Adrenal gland (tissue), 12 donors: ENCODE results near the gene PHETA1. TPM values are rescaled to one million over a fixed set of nuclear protein-coding genes. Genes with fewer than 3 reads are reported as not detected.
A peak's percentile ranks its signal among the peaks of the same experiment; 100 is the strongest.
"Not testable (repeated sequence)": the region's sequence is repeated elsewhere in the genome, so short reads cannot be mapped to it uniquely, and the experiment has no call there.

Experiments
- DNase-seq, 7 donors: peaks; one replicate each; pipeline ENCODE4 v3.0.0-alpha.2; 2019 to 2020
- H3K27ac ChIP-seq, 5 donors: fragments of 200-600 bp; sonication (generic) in 4 of 5; 1 replicate in 3 of 5; 2 replicates in 2 of 5; pipeline versions ENCODE4 v1.5.1 to v1.8.0; 2016 to 2020; ENCODE audit warnings: mild to moderate bottlenecking in 1 of 5
- H3K27me3 ChIP-seq: fragments of 200-600 bp; 2 replicates; pipeline ENCODE4 v1.8.0; 2021
- H3K36me3 ChIP-seq, 2 donors: fragments of 200-600 bp; replicated peaks in 1 of 2; 1 replicate in 1 of 2; 2 replicates in 1 of 2; pipeline versions ENCODE4 v1.5.1 to v1.8.0; 2018 to 2022
- H3K4me1 ChIP-seq, 2 donors: fragments of 200-600 bp; replicated peaks in 1 of 2; 1 replicate in 1 of 2; 2 replicates in 1 of 2; pipeline versions ENCODE4 v1.5.1 to v1.8.0; 2018 to 2021
- H3K4me3 ChIP-seq, 4 donors: fragments of 200-600 bp; sonication (generic) in 3 of 4; one replicate each; pipeline ENCODE4 v1.5.1; 2016 to 2018
- H3K9me3 ChIP-seq, 3 donors: fragments of 200-600 bp; sonication (generic) in 1 of 3; replicated peaks in 1 of 3; 1 replicate in 2 of 3; 2 replicates in 1 of 3; pipeline versions ENCODE4 v1.5.1 to v1.8.0; 2016 to 2021
- POLR2A ChIP-seq, 2 donors: fragments of 450-650 bp; IDR thresholded peaks; one replicate each; pipeline ENCODE4 v1.6.1; 2017; ENCODE audit warnings: antibody characterized with exemption in 2 of 2, mild to moderate bottlenecking in 2 of 2, moderate library complexity in 1 of 2
- WGBS, 4 donors: extraction: QIAGEN DNeasy Blood & Tissue Kit in 2 of 4; methylation state at CpG; one replicate each; pipeline versions ENCODE4 v1.1.5 to v1.1.7; 2013 to 2017; 5-methylcytosine and 5-hydroxymethylcytosine counted together
- intact Hi-C, 2 donors: fragments of 100-400 bp; cut with DNase I; formaldehyde crosslinking; loops; one replicate each; pipeline versions ENCODE4 v1.14.1 to v1.15.0; 2022 to 2023
- polyA plus RNA-seq, 3 donors: library from polyadenylated mRNA; stranded (reverse); fragments of 200-250 nt in 2 of 3; fragments of 350-450 nt in 1 of 3; fragmentation: Illumina TruSeq in 1 of 3; extraction: RNeasy Lipid Tissue Mini Kit (QIAGEN cat#74804) in 1 of 3; gene quantifications; one replicate each; pipeline ENCODE4 v1.2.3, GENCODE V29; 2013 to 2014
- total RNA-seq, 9 donors: library from RNA; depleted of rRNA in 4 of 9; stranded (reverse); fragments of >200 nt in 4 of 9; fragments of 120-200 nt in 1 of 9; fragmentation: NEBNext Ultra II Directional in 1 of 9; extraction: Animal tissue kit (Norgen Biotek cat#: 25700) in 1 of 9; gene quantifications; one replicate each; pipeline versions ENCODE4 v1.1.0 to v1.2.4, GENCODE V29; 2013 to 2023
- TF ChIP-seq, protein P1 (sequence below), 6 experiments: fragments of 450-650 bp in 4 of 6; fragments of 200-600 bp in 2 of 6; sonication (generic) in 1 of 6; IDR thresholded peaks; 1 replicate in 5 of 6; 2 replicates in 1 of 6; pipeline versions ENCODE4 v1.5.1 to v1.8.0; 2016 to 2021; ENCODE audit warnings: antibody characterized with exemption in 6 of 6, mild to moderate bottlenecking in 2 of 6, moderate library complexity in 1 of 6
- donor health status: healthy with polysubstance abuse.
- donor health status: Bipolar disorder and iron deficiency.
- donor health status: DM: yes; HTN: yes; CAD: no.
- donor health status: DM: no; HTN: no; CAD: no.
- donor health status: DM: no; HTN: no; CAD: no.
- donor health status: DM: yes; HTN: yes; CAD: no.

Gene PHETA1
- total and polyA plus RNA-seq, 12 donors: 3.6 to 37.4 (median 20.1) TPM

GRCh38 chr12:111335811-111336210, 33.1 kb downstream of the PHETA1 start:
- no peak overlapping the region for H3K4me3 ChIP-seq
- DNase-seq: no peak
- WGBS, 4 donors: 60 to 62% (median 62%) methylated on average over 7 of the region's 7 CpGs

DNA sequence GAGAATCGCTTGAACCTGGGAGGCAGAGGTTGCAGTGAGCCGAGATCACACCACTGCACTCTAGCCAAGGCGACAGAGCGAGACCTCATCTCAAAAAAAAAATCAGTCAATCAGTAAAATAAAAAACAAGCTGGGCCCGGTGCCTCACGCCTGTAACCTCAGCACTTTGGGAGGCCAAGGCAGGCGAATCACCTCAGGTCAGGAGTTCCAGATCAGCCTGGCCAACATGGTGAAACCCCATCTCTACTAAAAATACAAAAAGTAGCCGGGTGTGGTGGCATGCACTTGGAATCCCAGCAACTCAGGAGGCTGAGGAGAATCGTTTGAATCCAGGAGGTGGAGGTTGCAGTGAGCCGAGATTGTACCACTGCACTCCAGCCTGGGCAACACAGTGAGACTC, 33.6 kb downstream of the PHETA1 start:
- not testable (repeated sequence) for H3K27me3 ChIP-seq, H3K9me3 ChIP-seq, H3K4me1 ChIP-seq, H3K36me3 ChIP-seq, H3K4me3 ChIP-seq, H3K27ac ChIP-seq, DNase-seq
- WGBS, 4 donors: 84 to 88% (median 87%) methylated on average over 10 of the region's 10 CpGs
- intact Hi-C loops: loop anchor here in 1 of 2 donors (5.0 kb wide), 1 partner anchor 57 kb away; no protein-coding TSS in a partner anchor

More at GRCh38 chr12:111335811-111336210, 33.1 kb downstream of the PHETA1 start:
- Histone ChIP-seq H3K27ac (no peak overlapping the region), H3K9me3 (no peaks in the 10 kb centered on the region), H3K27me3 (no peaks in the 10 kb centered on the region), H3K4me1 (no peaks in the 10 kb centered on the region), H3K36me3 (no peaks in the 10 kb centered on the region)
- intact Hi-C loops: loop anchor here in 1 of 2 donors (5.0 kb wide), 1 partner anchor 56 kb away; no protein-coding TSS in a partner anchor
- no peak for TF ChIP-seq POLR2A (IDR thresholded peaks at IDR 0.05)
- TF ChIP-seq, protein P1, sequence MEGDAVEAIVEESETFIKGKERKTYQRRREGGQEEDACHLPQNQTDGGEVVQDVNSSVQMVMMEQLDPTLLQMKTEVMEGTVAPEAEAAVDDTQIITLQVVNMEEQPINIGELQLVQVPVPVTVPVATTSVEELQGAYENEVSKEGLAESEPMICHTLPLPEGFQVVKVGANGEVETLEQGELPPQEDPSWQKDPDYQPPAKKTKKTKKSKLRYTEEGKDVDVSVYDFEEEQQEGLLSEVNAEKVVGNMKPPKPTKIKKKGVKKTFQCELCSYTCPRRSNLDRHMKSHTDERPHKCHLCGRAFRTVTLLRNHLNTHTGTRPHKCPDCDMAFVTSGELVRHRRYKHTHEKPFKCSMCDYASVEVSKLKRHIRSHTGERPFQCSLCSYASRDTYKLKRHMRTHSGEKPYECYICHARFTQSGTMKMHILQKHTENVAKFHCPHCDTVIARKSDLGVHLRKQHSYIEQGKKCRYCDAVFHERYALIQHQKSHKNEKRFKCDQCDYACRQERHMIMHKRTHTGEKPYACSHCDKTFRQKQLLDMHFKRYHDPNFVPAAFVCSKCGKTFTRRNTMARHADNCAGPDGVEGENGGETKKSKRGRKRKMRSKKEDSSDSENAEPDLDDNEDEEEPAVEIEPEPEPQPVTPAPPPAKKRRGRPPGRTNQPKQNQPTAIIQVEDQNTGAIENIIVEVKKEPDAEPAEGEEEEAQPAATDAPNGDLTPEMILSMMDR (IDR thresholded peaks at IDR 0.05): no peak

DNA sequence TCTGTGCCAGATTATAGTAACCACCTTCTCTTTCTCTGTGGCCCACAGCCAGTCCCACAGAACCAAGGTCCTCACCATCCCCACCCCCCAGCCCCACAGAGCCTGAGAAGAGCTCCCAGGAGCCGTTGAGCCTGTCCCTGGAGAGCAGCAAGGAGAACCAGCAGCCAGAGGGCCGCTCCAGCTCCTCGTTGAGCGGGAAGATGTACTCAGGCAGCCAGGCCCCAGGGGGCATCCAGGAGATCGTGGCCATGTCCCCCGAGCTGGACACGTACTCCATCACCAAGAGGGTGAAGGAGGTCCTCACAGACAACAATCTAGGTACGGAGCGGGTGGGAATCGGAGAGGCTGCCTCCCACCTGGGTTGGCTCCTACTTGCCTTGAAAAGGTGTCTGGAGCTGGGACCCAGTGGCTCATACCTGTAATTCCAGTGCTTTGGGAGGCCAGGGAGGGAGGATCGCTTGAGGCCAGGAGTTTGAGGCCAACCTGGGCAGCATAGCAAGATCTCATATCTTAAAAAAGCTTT, 34.4 kb downstream of the PHETA1 start:
- no peak for TF ChIP-seq POLR2A (IDR thresholded peaks at IDR 0.05)
- TF ChIP-seq, protein P1 (IDR thresholded peaks at IDR 0.05): no peak
- Histone ChIP-seq H3K27me3 (no peaks in the 10 kb centered on the region), H3K27ac (no peak overlapping the region), H3K36me3 (no peaks in the 10 kb centered on the region), H3K4me1 (no peaks in the 10 kb centered on the region), H3K4me3 (no peak overlapping the region), H3K9me3 (no peaks in the 10 kb centered on the region)
- DNase-seq: no peak
- intact Hi-C loops: no loop called here
- 87 to 99% (median 92%) methylated on average over 8 to 11 of the region's 11 CpGs for WGBS, 4 donors

DNA sequence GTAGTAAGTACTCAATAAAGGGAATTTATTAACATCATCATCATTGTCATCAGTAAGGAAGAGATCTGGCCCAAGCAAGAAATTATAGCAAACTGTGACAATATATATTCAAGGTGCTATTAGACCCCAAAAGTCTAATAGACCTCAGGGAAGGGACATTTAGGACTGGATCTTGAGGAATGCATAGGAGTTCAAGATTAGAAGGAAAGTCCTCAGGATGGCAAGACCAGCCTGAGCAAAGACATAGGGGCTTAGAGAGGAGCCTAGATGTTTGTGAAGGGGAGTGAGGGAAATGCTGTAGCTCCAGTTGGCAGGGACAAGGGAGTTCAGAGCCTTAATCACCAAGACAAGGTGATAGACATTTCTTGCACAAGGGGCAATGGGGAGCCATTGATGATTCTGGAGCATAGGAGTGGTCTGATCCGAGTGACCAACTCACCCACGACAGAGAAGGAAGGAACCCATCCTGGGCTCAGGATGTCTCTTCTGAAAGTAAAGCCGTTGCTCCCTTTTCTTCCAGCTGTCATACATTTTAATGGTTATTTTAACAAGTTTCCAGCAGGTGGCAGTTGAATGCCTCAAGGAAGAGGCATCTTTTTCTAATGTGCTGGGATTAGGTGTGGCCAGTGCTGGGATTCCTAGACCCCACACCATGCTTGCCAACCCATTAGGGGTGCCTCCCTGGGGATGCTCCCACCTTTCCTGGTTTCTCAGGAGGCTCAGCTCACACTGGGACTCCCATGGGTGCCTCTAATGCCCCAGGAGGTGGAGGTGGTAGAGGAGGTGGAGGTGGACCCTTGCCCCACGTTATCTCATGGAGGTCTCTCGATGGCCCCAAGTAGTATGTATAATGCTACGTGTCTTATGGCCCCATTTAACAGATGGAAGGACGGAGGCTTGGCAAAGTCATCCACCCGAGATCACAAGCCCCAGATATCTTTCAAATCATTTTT, 37.8 kb downstream of the PHETA1 start:
- no peak overlapping the region for H3K27ac ChIP-seq
- no peaks in the 10 kb centered on the region for H3K4me1 ChIP-seq
- DNase-seq: peak in 1 of 7 donors; percentile 23
- TF ChIP-seq, protein P1 (IDR thresholded peaks at IDR 0.05): peak; percentile 31 to 57 (median 54)
- TF ChIP-seq POLR2A (IDR thresholded peaks at IDR 0.05): no peak
- 38 to 47% (median 40%) methylated on average over 6 to 8 of the region's 8 CpGs for WGBS, 4 donors
- H3K27me3 ChIP-seq: no peaks in the 10 kb centered on the region
- H3K4me3 ChIP-seq: no peak overlapping the region
- intact Hi-C loops: no loop called here
- no peaks in the 10 kb centered on the region for H3K9me3 ChIP-seq
- H3K36me3 ChIP-seq: no peaks in the 10 kb centered on the region
